ENCODE results near the gene DENND1A. TPM values are rescaled to one million over a fixed set of nuclear protein-coding genes. Genes with fewer than 3 reads are reported as not detected.

Gene DENND1A
- polyA plus RNA-seq, 2 of the 4 experiments (the other 2 are of a cell fraction): 15.1 to 21.9 TPM

- ChIA-PET POLR2A (no interaction called here), CTCF (interaction anchor here (0.5 to 2.1 kb wide), 6 partner anchors 13 to 453 kb away, joined by 3 to 8 read pairs (median 4); no protein-coding TSS in a partner anchor)
- Histone ChIP-seq H3K27ac (no peak overlapping the region), H3K4me1 (peaks cover 6% of the 10 kb centered on the region; the same call in 2 of the 3 replicates), H3K4me3 (no peak overlapping the region), H3K4me2 (no peak overlapping the region), H3K9me3 (no peaks in the 10 kb centered on the region)
- 93% methylated on average over 6 of the region's 6 CpGs for WGBS (ENCODE audit: missing lambda C conversion rate)
- DNase-seq (ENCODE audit: low read depth in 1 of 2, low spot score in 1 of 2): no peak
- FAIRE-seq: no peak
- ATAC-seq: no peak
- no peak for TF ChIP-seq JUNB (IDR thresholded peaks at IDR 0.05)
- TF ChIP-seq HDAC2 (IDR thresholded peaks at IDR 0.05): no peak
- TF ChIP-seq SREBF2 (IDR thresholded peaks at IDR 0.05): no peak
- TF ChIP-seq ZNF302 (CRISPR knock-in tag; IDR thresholded peaks at IDR 0.05): no peak
- no peak for TF ChIP-seq RAD21 (conservative IDR thresholded peaks at IDR 0.05 in 1 of 2, IDR thresholded peaks at IDR 0.05 in 1 of 2)
- TF ChIP-seq CBX2 (IDR thresholded peaks at IDR 0.05; ENCODE audit: borderline replicate concordance, low read depth): no peak
- TF ChIP-seq MAFK (IDR thresholded peaks at IDR 0.05; ENCODE audit: partially characterized antibody): no peak
- TF ChIP-seq EHMT2 (IDR thresholded peaks at IDR 0.05; ENCODE audit: low read depth): no peak
- TF ChIP-seq POLR2A (IDR thresholded peaks at IDR 0.05; ENCODE audit: low read length): no peak
- no peak for TF ChIP-seq KDM5A (IDR thresholded peaks at IDR 0.05)
- TF ChIP-seq KDM1A (IDR thresholded peaks at IDR 0.05; ENCODE audit: low read depth): no peak
- TF ChIP-seq ZFP36 (IDR thresholded peaks at IDR 0.05; ENCODE audit: borderline replicate concordance, partially characterized antibody): no peak
- TF ChIP-seq CHD2 (IDR thresholded peaks at IDR 0.05; ENCODE audit: low read length, partially characterized antibody): no peak
- TF ChIP-seq CTCF (IDR thresholded peaks at IDR 0.05): no peak
- no peak for TF ChIP-seq CHD4 (IDR thresholded peaks at IDR 0.05; ENCODE audit: borderline replicate concordance)
- no peak for TF ChIP-seq EP300 (IDR thresholded peaks at IDR 0.05)
- TF ChIP-seq FOSB (CRISPR knock-in tag; IDR thresholded peaks at IDR 0.05): no peak
Measured at GRCh38 chr9:123757547-123757946, 172.4 kb downstream of the DENND1A start.

DNA sequence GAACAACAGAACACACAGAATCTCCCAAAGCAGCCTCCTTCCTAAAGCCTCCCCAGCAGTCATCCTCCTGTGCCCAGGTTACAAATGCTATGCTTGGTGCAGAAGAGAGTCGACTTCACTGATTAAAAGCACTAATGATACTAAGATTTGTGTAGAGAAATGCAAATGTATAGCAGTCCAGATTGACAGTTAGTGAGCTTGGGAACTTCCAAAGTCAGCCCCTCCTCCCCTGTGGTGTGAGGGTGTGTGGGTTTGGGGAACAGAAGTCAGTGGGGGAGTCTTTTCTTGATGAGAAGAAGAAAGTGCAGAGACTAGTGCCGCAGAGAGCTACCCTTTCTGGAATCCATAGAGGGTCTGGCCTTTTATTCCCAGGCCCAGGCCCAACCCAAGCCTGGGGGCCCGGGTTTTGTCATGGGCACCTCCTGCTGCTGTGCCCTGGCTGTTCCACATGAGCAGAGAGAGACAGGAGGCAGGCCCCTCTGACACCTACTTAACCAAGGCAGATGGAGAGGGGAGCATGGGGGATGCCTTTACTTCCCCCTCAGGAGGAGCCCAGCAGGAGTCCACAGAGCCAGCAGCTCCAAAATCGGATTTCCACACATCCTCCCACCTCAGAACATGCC is 173.3 kb downstream of the DENND1A start:
- no peak for FAIRE-seq
- H3K9me3 ChIP-seq: no peaks in the 10 kb centered on the region
- H3K4me3 ChIP-seq: no peak overlapping the region
- 66% methylated on average over 4 of the region's 4 CpGs for WGBS (ENCODE audit: missing lambda C conversion rate)
- H3K27ac ChIP-seq: no peak overlapping the region
- no peaks in the 10 kb centered on the region; the same call in 2 of the 3 replicates for H3K4me1 ChIP-seq
- CTCF ChIA-PET: no interaction called here
- POLR2A ChIA-PET: no interaction called here
- TF ChIP-seq EHMT2 (IDR thresholded peaks at IDR 0.05; ENCODE audit: low read depth): no peak
- TF ChIP-seq RAD21 (conservative IDR thresholded peaks at IDR 0.05 in 1 of 2, IDR thresholded peaks at IDR 0.05 in 1 of 2): no peak
- no peak for TF ChIP-seq RARB (CRISPR knock-in tag; IDR thresholded peaks at IDR 0.05)
- no peak for TF ChIP-seq TFCP2L1 (CRISPR knock-in tag; IDR thresholded peaks at IDR 0.05)
- TF ChIP-seq POLR2A (IDR thresholded peaks at IDR 0.05; ENCODE audit: low read length): no peak
- no peak for TF ChIP-seq BHLHE40 (IDR thresholded peaks at IDR 0.05; ENCODE audit: low read depth, low read length)
- no peak for TF ChIP-seq HEYL (CRISPR knock-in tag; IDR thresholded peaks at IDR 0.05)
- no peak overlapping the region for H3K4me2 ChIP-seq
- DNase-seq (ENCODE audit: low read depth in 1 of 2, low spot score in 1 of 2): no peak
- ATAC-seq: no peak

GRCh38 chr9:123753669-123754258 is 176.2 kb downstream of the DENND1A start:
- 90% methylated on average over 2 of the region's 2 CpGs for WGBS (ENCODE audit: missing lambda C conversion rate)
- H3K4me1 ChIP-seq: no peaks in the 10 kb centered on the region; the same call in 2 of the 3 replicates
- no peak overlapping the region for H3K27ac ChIP-seq
- H3K4me2 ChIP-seq: no peak overlapping the region
- POLR2A ChIA-PET: no interaction called here
- FAIRE-seq: no peak
- H3K9me3 ChIP-seq: no peaks in the 10 kb centered on the region
- TF ChIP-seq EHMT2 (IDR thresholded peaks at IDR 0.05; ENCODE audit: low read depth): no peak
- TF ChIP-seq HOXB5 (CRISPR knock-in tag; IDR thresholded peaks at IDR 0.05): no peak
- TF ChIP-seq CTCF (IDR thresholded peaks at IDR 0.05): no peak
- TF ChIP-seq E2F6 (IDR thresholded peaks at IDR 0.05; ENCODE audit: borderline replicate concordance, low read depth): no peak
- no peak for TF ChIP-seq TP53 (CRISPR knock-in tag; IDR thresholded peaks at IDR 0.05)
- TF ChIP-seq EHF (CRISPR knock-in tag; IDR thresholded peaks at IDR 0.05): no peak
- TF ChIP-seq RCOR1 (IDR thresholded peaks at IDR 0.05; ENCODE audit: low read depth, low read length): no peak
- no peak for TF ChIP-seq HES2 (IDR thresholded peaks at IDR 0.05)
- DNase-seq (ENCODE audit: low read depth in 1 of 2, low spot score in 1 of 2): no peak
- H3K4me3 ChIP-seq: no peak overlapping the region
- CTCF ChIA-PET: interaction anchor here (0.6 to 1.0 kb wide), 2 partner anchors 9 to 12 kb away, joined by 3 to 4 read pairs; no protein-coding TSS in a partner anchor
- ATAC-seq: no peak
